ENCODE measurements around the gene TBKBP1.

DNA sequence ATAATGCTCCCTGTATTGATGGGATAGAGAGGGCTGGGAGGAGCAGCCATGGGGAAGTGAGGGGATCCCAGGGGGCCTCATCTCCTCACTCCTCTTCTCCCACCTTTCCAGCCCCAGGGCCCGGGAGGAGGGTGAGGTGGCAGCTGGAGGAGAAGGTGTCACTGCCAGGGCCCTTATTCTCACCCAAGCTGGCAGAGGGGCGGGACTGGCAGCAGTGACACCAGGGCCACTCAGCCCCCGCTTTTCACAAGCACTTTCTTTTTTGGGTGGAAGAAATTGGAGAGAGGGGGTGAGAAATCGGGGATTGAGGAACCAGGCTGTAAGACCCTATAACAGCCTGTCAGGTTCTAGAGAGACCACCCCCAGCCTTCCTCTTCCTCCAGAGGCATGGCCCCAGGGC lies 36.7 kb downstream of the TBKBP1 start:
- TF ChIP-seq, protein P1, sequence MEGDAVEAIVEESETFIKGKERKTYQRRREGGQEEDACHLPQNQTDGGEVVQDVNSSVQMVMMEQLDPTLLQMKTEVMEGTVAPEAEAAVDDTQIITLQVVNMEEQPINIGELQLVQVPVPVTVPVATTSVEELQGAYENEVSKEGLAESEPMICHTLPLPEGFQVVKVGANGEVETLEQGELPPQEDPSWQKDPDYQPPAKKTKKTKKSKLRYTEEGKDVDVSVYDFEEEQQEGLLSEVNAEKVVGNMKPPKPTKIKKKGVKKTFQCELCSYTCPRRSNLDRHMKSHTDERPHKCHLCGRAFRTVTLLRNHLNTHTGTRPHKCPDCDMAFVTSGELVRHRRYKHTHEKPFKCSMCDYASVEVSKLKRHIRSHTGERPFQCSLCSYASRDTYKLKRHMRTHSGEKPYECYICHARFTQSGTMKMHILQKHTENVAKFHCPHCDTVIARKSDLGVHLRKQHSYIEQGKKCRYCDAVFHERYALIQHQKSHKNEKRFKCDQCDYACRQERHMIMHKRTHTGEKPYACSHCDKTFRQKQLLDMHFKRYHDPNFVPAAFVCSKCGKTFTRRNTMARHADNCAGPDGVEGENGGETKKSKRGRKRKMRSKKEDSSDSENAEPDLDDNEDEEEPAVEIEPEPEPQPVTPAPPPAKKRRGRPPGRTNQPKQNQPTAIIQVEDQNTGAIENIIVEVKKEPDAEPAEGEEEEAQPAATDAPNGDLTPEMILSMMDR (IDR thresholded peaks at IDR 0.05; ENCODE audit: borderline replicate concordance, extremely low read depth, low read length, poor library complexity, severe bottlenecking): no peak
- TF ChIP-seq EZH2 (IDR thresholded peaks at IDR 0.05; ENCODE audit: borderline replicate concordance, low read depth, low read length, severe bottlenecking): no peak
